ENCODE results near the gene OXA1L.
"Not testable (repeated sequence)": the region's sequence is repeated elsewhere in the genome, so short reads cannot be mapped to it uniquely, and the experiment has no call there.

Gene OXA1L

GRCh38 chr14:22786685-22787084, 20.2 kb downstream of the OXA1L start:
- TF ChIP-seq EZH2 (IDR thresholded peaks at IDR 0.05; ENCODE audit: borderline replicate concordance, low read length): no peak
- TF ChIP-seq CTCF (IDR thresholded peaks at IDR 0.05; ENCODE audit: low read length): no peak
- H3F3A ChIP-seq (ENCODE audit: insufficient read depth, low read length): no peaks in the 10 kb centered on the region
- H3K9me3 ChIP-seq (ENCODE audit: low read length): no peaks in the 10 kb centered on the region
- no peaks in the 10 kb centered on the region for H3K36me3 ChIP-seq (ENCODE audit: insufficient read depth, low read length)
- no peak overlapping the region for H3K4me3 ChIP-seq (ENCODE audit: low read depth, low read length, poor library complexity, severe bottlenecking)
- H3K4me1 ChIP-seq (ENCODE audit: insufficient read depth, low read length, severe bottlenecking): peaks cover 31% of the 10 kb centered on the region
- no peaks in the 10 kb centered on the region for H3K27me3 ChIP-seq (ENCODE audit: insufficient read depth, low read length)
- no peaks in the 10 kb centered on the region for H3K79me2 ChIP-seq (ENCODE audit: insufficient read depth, low read length)
- no peak overlapping the region for H3K4me2 ChIP-seq (ENCODE audit: low read length)
- no peaks in the 10 kb centered on the region for H3K9me2 ChIP-seq (ENCODE audit: low read depth, low read length)
- H2AFZ ChIP-seq (ENCODE audit: low read length): no peak overlapping the region
- H3K27ac ChIP-seq (ENCODE audit: low read depth, low read length, poor library complexity, severe bottlenecking): no peak overlapping the region
- H3K9ac ChIP-seq (ENCODE audit: low read length): no peak overlapping the region
- no peaks in the 10 kb centered on the region for H4K20me1 ChIP-seq (ENCODE audit: insufficient read depth, low read length)

GRCh38 chr14:22791301-22791700, 24.8 kb downstream of the OXA1L start:
- no peaks in the 10 kb centered on the region for H3K27me3 ChIP-seq (ENCODE audit: insufficient read depth, low read length)
- peak overlapping the region; percentile 80 for H3K27ac ChIP-seq (ENCODE audit: low read depth, low read length, poor library complexity, severe bottlenecking)
- H3K79me2 ChIP-seq (ENCODE audit: insufficient read depth, low read length): no peaks in the 10 kb centered on the region
- no peaks in the 10 kb centered on the region for H4K20me1 ChIP-seq (ENCODE audit: insufficient read depth, low read length)
- H3K4me3 ChIP-seq (ENCODE audit: low read depth, low read length, poor library complexity, severe bottlenecking): no peak overlapping the region
- no peak for TF ChIP-seq EZH2 (IDR thresholded peaks at IDR 0.05; ENCODE audit: borderline replicate concordance, low read length)
- TF ChIP-seq CTCF (IDR thresholded peaks at IDR 0.05; ENCODE audit: low read length): no peak
- peak overlapping the region; percentile 88 for H2AFZ ChIP-seq (ENCODE audit: low read length)
- H3K9me2 ChIP-seq (ENCODE audit: low read depth, low read length): no peaks in the 10 kb centered on the region
- no peak overlapping the region for H3K4me2 ChIP-seq (ENCODE audit: low read length)
- H3K9ac ChIP-seq (ENCODE audit: low read length): peak overlapping the region; percentile 26; the same call in 1 of the 2 replicates
- peaks cover 4% of the 10 kb centered on the region; the same call in 1 of the 2 replicates for H3K9me3 ChIP-seq (ENCODE audit: low read length)
- no peaks in the 10 kb centered on the region for H3F3A ChIP-seq (ENCODE audit: insufficient read depth, low read length)
- H3K36me3 ChIP-seq (ENCODE audit: insufficient read depth, low read length): peaks cover 7% of the 10 kb centered on the region; the same call in 1 of the 2 replicates
- H3K4me1 ChIP-seq (ENCODE audit: insufficient read depth, low read length, severe bottlenecking): peaks cover 44% of the 10 kb centered on the region

- H2AFZ ChIP-seq (ENCODE audit: low read length): no peak overlapping the region
- no peak overlapping the region for H3K27ac ChIP-seq (ENCODE audit: low read depth, low read length, poor library complexity, severe bottlenecking)
- H3F3A ChIP-seq (ENCODE audit: insufficient read depth, low read length): no peaks in the 10 kb centered on the region
- H3K4me3 ChIP-seq (ENCODE audit: low read depth, low read length, poor library complexity, severe bottlenecking): no peak overlapping the region
- H3K9me2 ChIP-seq (ENCODE audit: low read depth, low read length): no peaks in the 10 kb centered on the region
- no peaks in the 10 kb centered on the region for H3K27me3 ChIP-seq (ENCODE audit: insufficient read depth, low read length)
- H3K9me3 ChIP-seq (ENCODE audit: low read length): peaks cover 4% of the 10 kb centered on the region; the same call in 1 of the 2 replicates
- no peaks in the 10 kb centered on the region for H3K79me2 ChIP-seq (ENCODE audit: insufficient read depth, low read length)
- H3K9ac ChIP-seq (ENCODE audit: low read length): no peak overlapping the region
- H3K36me3 ChIP-seq (ENCODE audit: insufficient read depth, low read length): peaks cover 8% of the 10 kb centered on the region; the same call in 1 of the 2 replicates
- no peak for TF ChIP-seq CTCF (IDR thresholded peaks at IDR 0.05; ENCODE audit: low read length)
- TF ChIP-seq EZH2 (IDR thresholded peaks at IDR 0.05; ENCODE audit: borderline replicate concordance, low read length): no peak
- no peak overlapping the region for H3K4me2 ChIP-seq (ENCODE audit: low read length)
- no peaks in the 10 kb centered on the region for H4K20me1 ChIP-seq (ENCODE audit: insufficient read depth, low read length)
- H3K4me1 ChIP-seq (ENCODE audit: insufficient read depth, low read length, severe bottlenecking): peaks cover 42% of the 10 kb centered on the region
These were observed 25.7 kb downstream of the OXA1L start for GRCh38 chr14:22792158-22792557.

- not testable (repeated sequence) for H3K9me2 ChIP-seq (ENCODE audit: low read depth, low read length); H3F3A ChIP-seq (ENCODE audit: insufficient read depth, low read length); H3K79me2 ChIP-seq (ENCODE audit: insufficient read depth, low read length); H3K9me3 ChIP-seq (ENCODE audit: low read length); H3K36me3 ChIP-seq (ENCODE audit: insufficient read depth, low read length); H4K20me1 ChIP-seq (ENCODE audit: insufficient read depth, low read length); H3K27me3 ChIP-seq (ENCODE audit: insufficient read depth, low read length); H3K4me3 ChIP-seq (ENCODE audit: low read depth, low read length, poor library complexity, severe bottlenecking); H3K9ac ChIP-seq (ENCODE audit: low read length); H3K27ac ChIP-seq (ENCODE audit: low read depth, low read length, poor library complexity, severe bottlenecking); H2AFZ ChIP-seq (ENCODE audit: low read length); H3K4me2 ChIP-seq (ENCODE audit: low read length)
- peaks cover 48% of the 10 kb centered on the region for H3K4me1 ChIP-seq (ENCODE audit: insufficient read depth, low read length, severe bottlenecking)
These were observed 27.1 kb downstream of the OXA1L start for GRCh38 chr14:22793550-22793949.

All from OCI-LY1 (cell line).